ENCODE results near the gene CALM1.
A peak's percentile ranks its signal among the peaks of the same experiment; 100 is the strongest.

Gene CALM1

GRCh38 chr14:90452366-90452765 lies 55.5 kb downstream of the CALM1 start (continued):
- TF ChIP-seq, protein P1, sequence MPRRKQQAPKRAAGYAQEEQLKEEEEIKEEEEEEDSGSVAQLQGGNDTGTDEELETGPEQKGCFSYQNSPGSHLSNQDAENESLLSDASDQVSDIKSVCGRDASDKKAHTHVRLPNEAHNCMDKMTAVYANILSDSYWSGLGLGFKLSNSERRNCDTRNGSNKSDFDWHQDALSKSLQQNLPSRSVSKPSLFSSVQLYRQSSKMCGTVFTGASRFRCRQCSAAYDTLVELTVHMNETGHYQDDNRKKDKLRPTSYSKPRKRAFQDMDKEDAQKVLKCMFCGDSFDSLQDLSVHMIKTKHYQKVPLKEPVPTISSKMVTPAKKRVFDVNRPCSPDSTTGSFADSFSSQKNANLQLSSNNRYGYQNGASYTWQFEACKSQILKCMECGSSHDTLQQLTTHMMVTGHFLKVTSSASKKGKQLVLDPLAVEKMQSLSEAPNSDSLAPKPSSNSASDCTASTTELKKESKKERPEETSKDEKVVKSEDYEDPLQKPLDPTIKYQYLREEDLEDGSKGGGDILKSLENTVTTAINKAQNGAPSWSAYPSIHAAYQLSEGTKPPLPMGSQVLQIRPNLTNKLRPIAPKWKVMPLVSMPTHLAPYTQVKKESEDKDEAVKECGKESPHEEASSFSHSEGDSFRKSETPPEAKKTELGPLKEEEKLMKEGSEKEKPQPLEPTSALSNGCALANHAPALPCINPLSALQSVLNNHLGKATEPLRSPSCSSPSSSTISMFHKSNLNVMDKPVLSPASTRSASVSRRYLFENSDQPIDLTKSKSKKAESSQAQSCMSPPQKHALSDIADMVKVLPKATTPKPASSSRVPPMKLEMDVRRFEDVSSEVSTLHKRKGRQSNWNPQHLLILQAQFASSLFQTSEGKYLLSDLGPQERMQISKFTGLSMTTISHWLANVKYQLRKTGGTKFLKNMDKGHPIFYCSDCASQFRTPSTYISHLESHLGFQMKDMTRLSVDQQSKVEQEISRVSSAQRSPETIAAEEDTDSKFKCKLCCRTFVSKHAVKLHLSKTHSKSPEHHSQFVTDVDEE (CRISPR knock-in tag; IDR thresholded peaks at IDR 0.05), result no peak
- TF ChIP-seq, protein P2, sequence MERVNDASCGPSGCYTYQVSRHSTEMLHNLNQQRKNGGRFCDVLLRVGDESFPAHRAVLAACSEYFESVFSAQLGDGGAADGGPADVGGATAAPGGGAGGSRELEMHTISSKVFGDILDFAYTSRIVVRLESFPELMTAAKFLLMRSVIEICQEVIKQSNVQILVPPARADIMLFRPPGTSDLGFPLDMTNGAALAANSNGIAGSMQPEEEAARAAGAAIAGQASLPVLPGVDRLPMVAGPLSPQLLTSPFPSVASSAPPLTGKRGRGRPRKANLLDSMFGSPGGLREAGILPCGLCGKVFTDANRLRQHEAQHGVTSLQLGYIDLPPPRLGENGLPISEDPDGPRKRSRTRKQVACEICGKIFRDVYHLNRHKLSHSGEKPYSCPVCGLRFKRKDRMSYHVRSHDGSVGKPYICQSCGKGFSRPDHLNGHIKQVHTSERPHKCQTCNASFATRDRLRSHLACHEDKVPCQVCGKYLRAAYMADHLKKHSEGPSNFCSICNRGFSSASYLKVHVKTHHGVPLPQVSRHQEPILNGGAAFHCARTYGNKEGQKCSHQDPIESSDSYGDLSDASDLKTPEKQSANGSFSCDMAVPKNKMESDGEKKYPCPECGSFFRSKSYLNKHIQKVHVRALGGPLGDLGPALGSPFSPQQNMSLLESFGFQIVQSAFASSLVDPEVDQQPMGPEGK (CRISPR knock-in tag; IDR thresholded peaks at IDR 0.05; ENCODE audit: borderline replicate concordance), result no peak
- no peak for TF ChIP-seq SNAI2 (CRISPR knock-in tag; IDR thresholded peaks at IDR 0.05)
- no peak for TF ChIP-seq RARB (CRISPR knock-in tag; IDR thresholded peaks at IDR 0.05)

DNA sequence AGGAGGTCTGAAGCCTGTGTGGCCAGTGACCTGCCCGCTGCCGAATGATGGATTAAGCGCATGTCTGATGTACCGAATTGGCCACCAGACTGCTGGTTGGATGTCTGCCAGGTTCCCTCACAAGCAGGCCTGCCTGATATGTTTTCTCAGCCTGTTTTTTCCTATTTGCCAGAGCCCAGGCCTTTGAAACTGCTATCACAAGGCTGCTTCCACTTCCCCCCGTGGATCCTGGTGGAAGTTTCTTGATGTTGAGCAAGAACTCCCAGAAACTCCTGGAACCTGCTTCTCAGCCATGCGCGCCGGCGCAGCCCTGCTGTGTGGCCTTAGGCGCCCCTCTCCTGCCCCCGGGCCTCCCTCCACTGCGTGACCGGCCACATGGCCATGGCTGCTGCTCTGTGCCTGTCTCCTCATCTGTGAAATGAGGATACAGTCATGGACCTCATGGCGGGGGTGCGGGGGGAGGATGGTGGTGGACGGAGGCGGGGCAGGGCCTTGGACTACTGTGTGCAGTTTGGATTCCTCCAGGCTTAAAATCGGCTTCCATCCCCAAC lies 56.6 kb downstream of the CALM1 start:
- TF ChIP-seq CREB5 (CRISPR knock-in tag; IDR thresholded peaks at IDR 0.05; ENCODE audit: low read depth) (no peak), ZFP3 (CRISPR knock-in tag; IDR thresholded peaks at IDR 0.05) (no peak), ARNTL (CRISPR knock-in tag; IDR thresholded peaks at IDR 0.05; ENCODE audit: borderline replicate concordance, low read depth) (no peak), RARB (CRISPR knock-in tag; IDR thresholded peaks at IDR 0.05) (no peak), ESRRG (CRISPR knock-in tag; IDR thresholded peaks at IDR 0.05) (0 out of 2 replicates have a peak, but pooled peaks have one; percentile 2), CSDC2 (CRISPR knock-in tag; IDR thresholded peaks at IDR 0.05) (no peak), TCF4 (CRISPR knock-in tag; IDR thresholded peaks at IDR 0.05; ENCODE audit: borderline replicate concordance) (peak; percentile 75), ZFP30 (CRISPR knock-in tag; IDR thresholded peaks at IDR 0.05) (no peak), ISL1 (CRISPR knock-in tag; IDR thresholded peaks at IDR 0.05) (peak; percentile 20; the same call in 1 of the 2 replicates), ZC3H10 (CRISPR knock-in tag; IDR thresholded peaks at IDR 0.05) (no peak), ZNF565 (CRISPR knock-in tag; conservative IDR thresholded peaks at IDR 0.05; ENCODE audit: low read depth) (0 out of 2 replicates have a peak, but pooled peaks have one; percentile 32), TOX (CRISPR knock-in tag; IDR thresholded peaks at IDR 0.05; ENCODE audit: borderline replicate concordance) (no peak), PPARA (CRISPR knock-in tag; IDR thresholded peaks at IDR 0.05; ENCODE audit: borderline replicate concordance) (no peak)
- TF ChIP-seq, protein P2 (CRISPR knock-in tag; IDR thresholded peaks at IDR 0.05; ENCODE audit: borderline replicate concordance), result peak; percentile 45; the same call in 1 of the 2 replicates
- TF ChIP-seq, protein P1 (CRISPR knock-in tag; IDR thresholded peaks at IDR 0.05), result peak; percentile 33; the same call in 1 of the 2 replicates
- peak; percentile 10 for ATAC-seq
